GM23248 (cell line): Measurements from ENCODE around the gene MID1IP1.

Source experiments
- EZH2 ChIP-seq: fragments of 200-600 bp; sonication (generic); IDR thresholded peaks from 2 replicates; pipeline ENCODE4 v1.6.1; 2018; ENCODE audit warnings: antibody characterized with exemption, mild to moderate bottlenecking; ENCODE audit not compliant: insufficient read depth, poor library complexity, severe bottlenecking
- EZH2phosphoT487 ChIP-seq: fragments of 200-600 bp; sonication (generic); IDR thresholded peaks from 2 replicates; pipeline ENCODE4 v1.6.1; 2018; ENCODE audit warnings: antibody characterized with exemption, moderate library complexity, mild to moderate bottlenecking, low read depth; ENCODE audit not compliant: insufficient read depth

GRCh38 chrX:38798956-38799355 is 2.3 kb upstream of the MID1IP1 start:
- TF ChIP-seq EZH2 (no peak), EZH2phosphoT487 (no peak)
